HG03354 (cell line): ENCODE measurements around the gene FOLR3.
"Not testable (repeated sequence)": the region's sequence is repeated elsewhere in the genome, so short reads cannot be mapped to it uniquely, and the experiment has no call there.

ENCODE experiments used
- ATAC-seq: cut with Tn5 transposase; IDR thresholded peaks from one replicate; pipeline ENCODE4 v1.9.1; 2021; ENCODE audit warnings: mild to moderate bottlenecking; ENCODE audit not compliant: unreplicated experiment, poor library complexity, severe bottlenecking

The FOLR3 gene

GRCh38 chr11:72135473-72135872 lies at the start of gene FOLR3:
FOLR3 (plus strand) TSS chr11:72135725; CDS start chr11:72135953, 228 bp downstream.
- not testable (repeated sequence) for ATAC-seq

GRCh38 chr11:72088076-72088808 lies 47.3 kb upstream of the FOLR3 start:
- ATAC-seq, result no peak

- ATAC-seq, result peak; percentile 63
These were observed 44.2 kb upstream of the FOLR3 start for GRCh38 chr11:72091292-72091691.

GRCh38 chr11:72098741-72099140 lies 36.8 kb upstream of the FOLR3 start:
- no peak for ATAC-seq

GRCh38 chr11:72100009-72100408 lies 35.5 kb upstream of the FOLR3 start:
- no peak for ATAC-seq

GRCh38 chr11:72100462-72100861 lies 35.1 kb upstream of the FOLR3 start:
- ATAC-seq, result no peak

GRCh38 chr11:72102162-72102561 lies 33.4 kb upstream of the FOLR3 start:
- ATAC-seq, result no peak

GRCh38 chr11:72102631-72102945 lies 32.9 kb upstream of the FOLR3 start:
- ATAC-seq, result no peak

- ATAC-seq, result peak; percentile 92
These were observed 32.4 kb upstream of the FOLR3 start, which contains the start of gene LAMTOR1 for GRCh38 chr11:72102946-72103753. LAMTOR1 (minus strand) TSS chr11:72103297; CDS start chr11:72103224, 73 bp downstream.

- no peak for ATAC-seq
These were observed 31.8 kb upstream of the FOLR3 start for GRCh38 chr11:72103754-72104167.

GRCh38 chr11:72105888-72106287 lies 29.6 kb upstream of the FOLR3 start, which contains the start of gene TOMT:
TOMT (plus strand) TSS chr11:72105924; CDS start chr11:72105952, 28 bp downstream.
- ATAC-seq, result no peak

GRCh38 chr11:72111300-72112142 lies 24.0 kb upstream of the FOLR3 start:
- peak; percentile 5 for ATAC-seq

- peak; percentile 93 for ATAC-seq
These were observed 23.2 kb upstream of the FOLR3 start, which contains the start of gene ANAPC15 for GRCh38 chr11:72112143-72112977. ANAPC15 (minus strand) TSS chr11:72112695; CDS start chr11:72111276, 1,419 bp downstream.

GRCh38 chr11:72112978-72113808 lies 22.3 kb upstream of the FOLR3 start:
- ATAC-seq, result no peak

GRCh38 chr11:72114570-72114969 lies 21.0 kb upstream of the FOLR3 start:
- ATAC-seq, result no peak

GRCh38 chr11:72116019-72116755 lies 19.3 kb upstream of the FOLR3 start:
- ATAC-seq, result no peak

- no peak for ATAC-seq
These were observed 16.3 kb upstream of the FOLR3 start for GRCh38 chr11:72119198-72119597.

GRCh38 chr11:72120930-72121329 lies 14.6 kb upstream of the FOLR3 start:
- no peak for ATAC-seq
